Activated T-helper 2 cell treated with anti-CD3 and anti-CD28 coated beads, Interferon-gamma antibody, Interleukin-2, Interleukin-4, amounts not matched to agents 10 μg/mL and 5 μg/mL and 100 μg/mL, durations not matched to agents 14 hours and 24 hours and 36 hours (primary cell): ENCODE measurements around the gene DNAJC22. TPM values are rescaled to one million over a fixed set of nuclear protein-coding genes. Genes with fewer than 3 reads are reported as not detected.

Source experiments
- DNase-seq: peaks from one replicate; pipeline ENCODE4 v3.0.0; 2021; ENCODE audit warnings: low spot score
- H3K27ac Mint-ChIP-seq: one replicate; pipeline ENCODE4 v1.8.0; 2021; ENCODE audit warnings: mixed read lengths
- H3K27me3 Mint-ChIP-seq: one replicate; pipeline ENCODE4 v1.8.0; 2021; ENCODE audit warnings: low read depth, mixed read lengths
- H3K36me3 Mint-ChIP-seq: one replicate; pipeline ENCODE4 v1.8.0; 2021; ENCODE audit warnings: low read depth, mixed read lengths
- H3K4me1 Mint-ChIP-seq: one replicate; pipeline ENCODE4 v1.8.0; 2021; ENCODE audit warnings: low read depth, mixed read lengths
- H3K4me3 Mint-ChIP-seq: one replicate; pipeline ENCODE4 v1.8.0; 2021; ENCODE audit warnings: low read depth, mild to moderate bottlenecking, moderate library complexity, mixed read lengths
- H3K9me3 Mint-ChIP-seq: one replicate; pipeline ENCODE4 v1.8.0; 2021; ENCODE audit warnings: mixed read lengths
- intact Hi-C: fragments of 100-400 bp; cut with micrococcal nuclease; formaldehyde crosslinking; loops from one replicate; pipeline ENCODE4 v1.15.1; 2023
- total RNA-seq: library from RNA; stranded (reverse); gene quantifications from 2 replicates; pipeline ENCODE4 v1.2.3, GENCODE V29; 2022

The DNAJC22 gene
- total RNA-seq, 1 donor from 2014 or later: 0.09 TPM

GRCh38 chr12:49342066-49342913 lies 4.4 kb upstream of the DNAJC22 start:
- Mint-ChIP-seq H3K27me3 (peaks cover 81% of the 10 kb centered on the region), H3K4me3 (peak overlapping the region; percentile 37), H3K36me3 (no peaks in the 10 kb centered on the region), H3K27ac (no peak overlapping the region), H3K4me1 (peaks cover 26% of the 10 kb centered on the region), H3K9me3 (no peaks in the 10 kb centered on the region)
- DNase-seq: peak; percentile 67
- intact Hi-C loops: loop anchor here (1.0 kb wide), 2 partner anchors 46 to 54 kb away; no protein-coding TSS in a partner anchor

- H3K4me3 Mint-ChIP-seq: peak overlapping the region; percentile 51
- no peaks in the 10 kb centered on the region for H3K36me3 Mint-ChIP-seq
- H3K27me3 Mint-ChIP-seq: peaks cover 77% of the 10 kb centered on the region
- intact Hi-C loops: loop anchor here (1.0 kb wide), 2 partner anchors 47 to 55 kb away; no protein-coding TSS in a partner anchor
- peak overlapping the region; percentile 3 for H3K27ac Mint-ChIP-seq
- no peak for DNase-seq
- H3K9me3 Mint-ChIP-seq: no peaks in the 10 kb centered on the region
- H3K4me1 Mint-ChIP-seq: peaks cover 20% of the 10 kb centered on the region
These were observed 3.6 kb upstream of the DNAJC22 start for GRCh38 chr12:49342914-49343731.

- Mint-ChIP-seq H3K27me3 (peaks cover 73% of the 10 kb centered on the region), H3K4me3 (no peak overlapping the region), H3K4me1 (peaks cover 19% of the 10 kb centered on the region), H3K36me3 (no peaks in the 10 kb centered on the region), H3K9me3 (no peaks in the 10 kb centered on the region), H3K27ac (no peak overlapping the region)
- DNase-seq: no peak
- intact Hi-C loops: no loop called here
These were observed 2.1 kb upstream of the DNAJC22 start for GRCh38 chr12:49344486-49345050.

- no peaks in the 10 kb centered on the region for H3K9me3 Mint-ChIP-seq
- no peak overlapping the region for H3K27ac Mint-ChIP-seq
- H3K27me3 Mint-ChIP-seq: peaks cover 67% of the 10 kb centered on the region
- no peaks in the 10 kb centered on the region for H3K36me3 Mint-ChIP-seq
- peaks cover 19% of the 10 kb centered on the region for H3K4me1 Mint-ChIP-seq
- no peak overlapping the region for H3K4me3 Mint-ChIP-seq
- DNase-seq: no peak
- intact Hi-C loops: no loop called here
These were observed 1.4 kb upstream of the DNAJC22 start for GRCh38 chr12:49345051-49345824.

GRCh38 chr12:49345825-49346658 lies 646 bp upstream of the DNAJC22 start:
- DNase-seq: no peak
- Mint-ChIP-seq H3K4me3 (peak overlapping the region; percentile 67), H3K27ac (no peak overlapping the region), H3K36me3 (no peaks in the 10 kb centered on the region), H3K4me1 (peaks cover 19% of the 10 kb centered on the region), H3K27me3 (peaks cover 64% of the 10 kb centered on the region), H3K9me3 (no peaks in the 10 kb centered on the region)
- intact Hi-C loops: loop anchor here (2.0 kb wide), 1 partner anchor 13 kb away; no protein-coding TSS in a partner anchor

GRCh38 chr12:49347311-49348193 lies 864 bp downstream of the DNAJC22 start:
- H3K9me3 Mint-ChIP-seq: no peaks in the 10 kb centered on the region
- no peak overlapping the region for H3K27ac Mint-ChIP-seq
- H3K27me3 Mint-ChIP-seq: peaks cover 63% of the 10 kb centered on the region
- no peaks in the 10 kb centered on the region for H3K36me3 Mint-ChIP-seq
- intact Hi-C loops: loop anchor here (2.0 kb wide), 1 partner anchor 15 kb away; no protein-coding TSS in a partner anchor
- peaks cover 19% of the 10 kb centered on the region for H3K4me1 Mint-ChIP-seq
- DNase-seq: peak; percentile 72
- peak overlapping the region; percentile 67 for H3K4me3 Mint-ChIP-seq

- peaks cover 65% of the 10 kb centered on the region for H3K27me3 Mint-ChIP-seq
- no peak overlapping the region for H3K4me3 Mint-ChIP-seq
- H3K4me1 Mint-ChIP-seq: peaks cover 11% of the 10 kb centered on the region
- no peaks in the 10 kb centered on the region for H3K36me3 Mint-ChIP-seq
- H3K27ac Mint-ChIP-seq: no peak overlapping the region
- no peaks in the 10 kb centered on the region for H3K9me3 Mint-ChIP-seq
- DNase-seq: no peak
- intact Hi-C loops: no loop called here
These were observed 2.1 kb downstream of the DNAJC22 start for GRCh38 chr12:49348781-49349180.

- Mint-ChIP-seq H3K27me3 (peaks cover 60% of the 10 kb centered on the region), H3K4me3 (no peak overlapping the region), H3K27ac (no peak overlapping the region), H3K36me3 (no peaks in the 10 kb centered on the region), H3K9me3 (no peaks in the 10 kb centered on the region), H3K4me1 (peaks cover 10% of the 10 kb centered on the region)
- intact Hi-C loops: no loop called here
- no peak for DNase-seq
These were observed 2.6 kb downstream of the DNAJC22 start for GRCh38 chr12:49349266-49349665.

- peaks cover 50% of the 10 kb centered on the region for H3K27me3 Mint-ChIP-seq
- no peak overlapping the region for H3K4me3 Mint-ChIP-seq
- H3K9me3 Mint-ChIP-seq: no peaks in the 10 kb centered on the region
- peaks cover under 1% of the 10 kb centered on the region for H3K4me1 Mint-ChIP-seq
- H3K27ac Mint-ChIP-seq: no peak overlapping the region
- DNase-seq: peak; percentile 6
- H3K36me3 Mint-ChIP-seq: no peaks in the 10 kb centered on the region
- intact Hi-C loops: no loop called here
These were observed 5.7 kb downstream of the DNAJC22 start for GRCh38 chr12:49352351-49352750.

- DNase-seq: no peak
- Mint-ChIP-seq H3K27me3 (peaks cover 40% of the 10 kb centered on the region), H3K4me1 (peaks cover 4% of the 10 kb centered on the region), H3K9me3 (no peaks in the 10 kb centered on the region), H3K27ac (no peak overlapping the region), H3K4me3 (no peak overlapping the region), H3K36me3 (no peaks in the 10 kb centered on the region)
- intact Hi-C loops: no loop called here
These were observed 9.2 kb downstream of the DNAJC22 start for GRCh38 chr12:49355913-49356312.
